ENCODE data around the gene C2CD4D. TPM values are rescaled to one million over a fixed set of nuclear protein-coding genes. Genes with fewer than 3 reads are reported as not detected.
A peak's percentile ranks its signal among the peaks of the same experiment; 100 is the strongest.

C2CD4D gene
- total RNA-seq, 1 donor: not detected

DNA sequence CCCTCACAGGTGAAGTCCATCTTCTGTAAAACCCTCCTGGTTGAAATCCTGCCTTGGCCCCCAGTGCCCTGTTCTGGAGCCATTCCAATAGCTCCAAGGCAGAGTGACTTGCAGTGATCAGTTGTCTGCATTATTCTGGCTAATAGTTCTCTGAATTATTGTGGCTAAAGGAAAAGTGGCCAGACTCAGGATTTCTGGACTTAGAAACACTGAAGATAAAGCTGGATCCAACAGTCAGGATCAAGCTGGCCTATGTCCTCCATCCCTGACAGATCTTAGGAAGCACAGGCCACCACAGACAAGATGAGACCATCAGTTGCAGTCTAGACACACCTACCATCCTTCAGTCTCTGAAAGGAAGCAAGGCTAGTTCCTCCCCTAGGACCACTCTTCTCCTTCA is 801 bp upstream of the C2CD4D start:
- H3K4me3 ChIP-seq (ENCODE audit: low read depth, low read length): no peak overlapping the region
- TF ChIP-seq, protein P1, sequence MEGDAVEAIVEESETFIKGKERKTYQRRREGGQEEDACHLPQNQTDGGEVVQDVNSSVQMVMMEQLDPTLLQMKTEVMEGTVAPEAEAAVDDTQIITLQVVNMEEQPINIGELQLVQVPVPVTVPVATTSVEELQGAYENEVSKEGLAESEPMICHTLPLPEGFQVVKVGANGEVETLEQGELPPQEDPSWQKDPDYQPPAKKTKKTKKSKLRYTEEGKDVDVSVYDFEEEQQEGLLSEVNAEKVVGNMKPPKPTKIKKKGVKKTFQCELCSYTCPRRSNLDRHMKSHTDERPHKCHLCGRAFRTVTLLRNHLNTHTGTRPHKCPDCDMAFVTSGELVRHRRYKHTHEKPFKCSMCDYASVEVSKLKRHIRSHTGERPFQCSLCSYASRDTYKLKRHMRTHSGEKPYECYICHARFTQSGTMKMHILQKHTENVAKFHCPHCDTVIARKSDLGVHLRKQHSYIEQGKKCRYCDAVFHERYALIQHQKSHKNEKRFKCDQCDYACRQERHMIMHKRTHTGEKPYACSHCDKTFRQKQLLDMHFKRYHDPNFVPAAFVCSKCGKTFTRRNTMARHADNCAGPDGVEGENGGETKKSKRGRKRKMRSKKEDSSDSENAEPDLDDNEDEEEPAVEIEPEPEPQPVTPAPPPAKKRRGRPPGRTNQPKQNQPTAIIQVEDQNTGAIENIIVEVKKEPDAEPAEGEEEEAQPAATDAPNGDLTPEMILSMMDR (IDR thresholded peaks at IDR 0.05; ENCODE audit: insufficient read depth, low read depth, low read length): no peak
- DNase-seq (ENCODE audit: low read depth): no peak

DNA sequence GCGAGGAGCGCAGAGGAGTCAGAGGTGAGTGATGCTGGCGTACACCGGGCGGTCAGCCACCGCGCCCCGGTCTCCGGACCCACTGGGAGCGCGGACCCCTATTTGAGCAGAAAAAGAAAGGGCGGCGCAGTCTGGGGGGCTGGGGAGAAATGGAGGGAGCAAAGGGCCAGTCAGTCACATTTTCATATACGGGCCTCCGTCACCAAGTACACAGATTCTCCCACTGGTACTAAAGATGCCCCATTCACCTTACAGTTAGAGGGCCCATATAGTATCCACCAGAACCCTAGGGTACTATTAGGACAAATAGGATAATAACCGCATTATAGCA is 573 bp downstream of the C2CD4D start:
- no peak for DNase-seq (ENCODE audit: low read depth)
- no peak overlapping the region for H3K4me3 ChIP-seq (ENCODE audit: low read depth, low read length)
- TF ChIP-seq, protein P1 (IDR thresholded peaks at IDR 0.05; ENCODE audit: insufficient read depth, low read depth, low read length): no peak

DNA sequence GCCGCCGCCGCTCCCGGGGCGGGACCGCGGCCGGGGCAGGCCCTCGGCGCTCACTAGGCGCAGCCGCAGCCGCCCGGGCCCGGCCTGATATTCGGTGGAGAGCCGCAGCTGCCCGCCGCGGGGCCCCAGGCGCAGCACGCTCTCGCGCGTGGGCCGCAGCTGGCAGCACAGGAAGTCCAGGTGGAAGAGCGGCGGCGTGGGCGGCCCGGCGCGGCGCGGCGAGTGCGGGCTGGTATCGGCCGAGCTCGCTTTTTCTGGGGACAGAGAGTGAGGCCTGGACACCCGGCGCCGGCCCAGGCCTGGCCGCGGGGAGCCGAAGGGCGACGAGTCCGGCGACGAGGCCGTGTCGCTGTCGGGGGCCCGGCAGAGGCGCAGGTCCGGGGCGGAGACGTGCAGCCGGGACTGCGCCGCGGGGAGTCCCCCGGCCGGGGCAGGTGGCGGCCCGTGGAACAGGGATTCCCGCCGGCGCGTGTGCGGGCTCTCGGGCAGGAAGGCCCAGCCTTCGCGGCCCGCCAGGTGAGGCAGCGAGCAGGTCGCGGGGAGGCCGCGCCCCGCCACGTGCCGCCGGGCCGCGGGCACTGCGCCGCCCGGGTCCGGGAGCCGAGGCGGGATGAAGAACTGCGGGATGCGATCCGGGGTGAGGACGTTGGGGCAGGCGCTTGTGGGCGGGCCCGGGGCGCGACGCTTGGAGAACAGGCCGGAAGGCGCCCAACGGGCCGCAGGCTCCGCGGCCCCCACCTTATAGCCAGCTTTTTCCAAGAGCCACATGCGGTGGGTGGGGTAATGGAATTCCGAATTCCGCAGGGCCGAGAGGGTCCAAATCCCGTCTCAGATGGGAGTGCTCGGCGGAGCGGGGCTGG is 1.2 kb downstream of the C2CD4D start:
- no peak for DNase-seq (ENCODE audit: low read depth)
- H3K4me3 ChIP-seq (ENCODE audit: low read depth, low read length): peak overlapping the region; percentile 27
- TF ChIP-seq, protein P1 (IDR thresholded peaks at IDR 0.05; ENCODE audit: insufficient read depth, low read depth, low read length): no peak

DNA sequence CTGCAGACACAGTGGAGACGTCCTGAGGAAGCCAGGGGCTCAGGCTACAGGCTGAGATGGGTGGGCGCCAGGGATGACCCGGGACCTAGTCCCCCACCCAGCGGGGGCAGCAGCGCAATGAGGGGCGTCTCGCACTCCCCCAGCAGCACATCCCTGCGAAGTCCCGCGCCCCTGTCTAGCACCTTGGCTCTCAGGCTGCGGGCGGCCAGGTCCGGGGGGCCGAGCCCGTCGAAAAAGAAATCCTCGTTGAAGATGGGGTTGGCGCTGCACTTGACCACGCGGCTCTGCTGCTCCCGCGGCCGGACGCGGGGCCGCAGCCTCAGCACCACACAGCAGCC is 1.8 kb downstream of the C2CD4D start:
- H3K4me3 ChIP-seq (ENCODE audit: low read depth, low read length): no peak overlapping the region
- DNase-seq (ENCODE audit: low read depth): no peak
- TF ChIP-seq, protein P1 (IDR thresholded peaks at IDR 0.05; ENCODE audit: insufficient read depth, low read depth, low read length): no peak

DNA sequence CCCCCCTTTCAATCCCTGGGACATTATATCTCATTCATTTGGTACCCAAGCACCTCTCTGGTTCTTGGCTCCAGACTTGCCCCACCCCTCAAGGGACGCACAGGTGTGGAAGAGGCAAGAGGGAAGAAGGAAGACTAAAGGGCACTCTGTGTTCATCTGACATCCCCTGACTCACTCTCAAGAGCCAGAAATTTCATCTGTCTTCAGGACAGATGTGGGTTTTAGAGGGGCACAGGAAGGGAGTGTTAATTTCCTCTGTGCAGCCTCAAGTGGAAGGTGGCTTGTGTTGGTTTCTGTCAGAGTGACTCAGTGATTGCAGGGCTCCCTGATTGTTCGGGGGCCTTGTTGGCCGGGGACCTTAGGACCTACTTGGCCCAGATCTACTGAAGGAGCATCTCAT is 2.4 kb downstream of the C2CD4D start:
- TF ChIP-seq, protein P1 (IDR thresholded peaks at IDR 0.05; ENCODE audit: insufficient read depth, low read depth, low read length): no peak
- H3K4me3 ChIP-seq (ENCODE audit: low read depth, low read length): no peak overlapping the region
- no peak for DNase-seq (ENCODE audit: low read depth)

DNA sequence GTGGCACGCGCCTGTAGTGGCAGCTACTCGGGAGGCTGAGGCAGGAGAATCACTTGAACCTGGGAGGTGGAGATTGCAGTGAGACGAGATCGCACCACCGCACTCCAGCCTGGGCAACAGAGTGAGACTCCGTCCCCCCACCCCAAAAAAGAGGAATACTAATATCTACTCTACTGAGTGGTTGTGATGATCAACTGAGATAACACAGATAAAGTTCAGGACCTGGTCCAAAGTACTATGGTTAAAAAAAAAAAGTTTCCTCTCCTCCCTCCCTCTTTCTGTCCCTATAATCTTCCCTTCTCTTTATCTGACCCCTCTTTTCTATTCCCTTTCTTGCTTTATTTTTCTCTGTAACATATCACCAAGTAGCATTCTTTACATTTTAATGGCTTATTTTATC is 4.0 kb downstream of the C2CD4D start:
- TF ChIP-seq, protein P1 (IDR thresholded peaks at IDR 0.05; ENCODE audit: insufficient read depth, low read depth, low read length): no peak
- no peak for DNase-seq (ENCODE audit: low read depth)

DNA sequence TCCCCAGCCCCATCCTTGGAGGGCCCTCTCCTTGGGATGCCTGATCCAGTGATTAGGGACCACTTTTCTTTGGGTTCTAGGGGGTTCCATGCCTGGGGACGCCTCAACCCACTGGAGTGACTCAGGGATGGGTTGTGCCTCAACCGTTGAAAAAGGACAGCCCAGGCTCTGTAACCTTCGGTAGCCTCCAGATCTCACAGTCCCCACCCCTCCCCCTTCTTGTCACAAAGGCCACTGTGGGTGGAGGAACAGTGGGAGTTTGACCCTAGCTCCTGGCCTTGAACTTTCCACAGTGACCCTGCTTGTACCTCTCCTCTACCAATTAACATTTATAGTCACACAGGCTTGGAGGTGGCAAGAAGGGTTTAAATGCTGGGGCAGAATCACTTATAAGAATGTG is 5.4 kb downstream of the C2CD4D start:
- no peak for DNase-seq (ENCODE audit: low read depth)
- TF ChIP-seq, protein P1 (IDR thresholded peaks at IDR 0.05; ENCODE audit: insufficient read depth, low read depth, low read length): no peak
- no peak overlapping the region for H3K4me3 ChIP-seq (ENCODE audit: low read depth, low read length)

More for the DNA sequence above, 4.0 kb downstream of the C2CD4D start:
- no peak overlapping the region for H3K4me3 ChIP-seq (ENCODE audit: low read depth, low read length)
